OCI-M2 (cell line): Measurements from ENCODE around the gene TOMM20.

ENCODE experiments used
- DNase-seq: peaks from one replicate; lab custom pipeline; 2025; ENCODE audit not compliant: unreplicated experiment; lab: John Stamatoyannopoulos, UW

TOMM20 gene

DNA sequence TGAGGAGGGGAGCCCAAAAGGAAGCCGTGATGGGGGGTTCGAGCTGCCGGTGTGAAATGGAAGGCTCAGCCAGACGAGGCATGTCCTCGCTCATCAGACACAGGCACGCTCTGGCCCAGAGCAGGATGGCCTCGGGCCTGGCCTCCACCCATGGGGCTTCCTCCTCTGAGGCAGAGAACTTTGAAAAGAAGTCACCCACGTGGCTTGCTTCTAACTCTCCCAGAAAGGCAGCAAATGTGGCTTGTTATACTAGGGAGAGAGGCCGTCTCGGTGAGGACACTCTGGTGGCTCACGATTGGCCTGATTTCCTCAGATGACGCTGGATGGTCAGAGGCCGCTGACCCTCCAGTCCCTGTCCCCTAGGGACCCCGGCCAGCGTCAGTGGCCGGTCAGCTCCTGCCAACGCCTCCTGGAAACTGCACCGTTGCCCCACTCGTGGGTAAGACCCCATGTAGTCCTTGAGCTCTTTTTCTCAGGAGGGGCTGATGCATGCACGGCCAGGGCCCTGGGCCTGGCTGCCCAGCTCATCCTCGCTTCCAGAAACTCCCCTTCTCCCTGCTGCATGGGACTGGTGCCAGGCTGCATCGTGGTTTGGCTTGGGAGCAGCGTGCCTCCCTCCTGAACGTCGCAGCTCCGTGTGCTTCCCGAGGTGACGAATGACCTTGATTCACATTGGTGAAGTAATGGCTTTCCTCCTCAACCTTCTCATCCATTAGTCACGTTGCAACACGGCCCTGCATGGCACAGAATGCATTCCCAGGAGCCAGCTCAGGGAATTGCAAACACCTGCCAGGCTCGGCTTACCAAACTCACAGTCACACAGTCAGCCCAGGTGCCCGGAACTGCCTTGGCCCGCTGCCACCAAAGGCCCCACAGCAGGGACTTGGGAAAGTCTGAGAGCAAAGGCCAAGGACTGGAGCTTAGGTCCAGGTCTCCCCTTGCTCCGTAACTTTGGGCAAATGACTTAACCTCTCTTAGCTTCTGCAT is 58.8 kb downstream of the TOMM20 start:
- no peak for DNase-seq

DNA sequence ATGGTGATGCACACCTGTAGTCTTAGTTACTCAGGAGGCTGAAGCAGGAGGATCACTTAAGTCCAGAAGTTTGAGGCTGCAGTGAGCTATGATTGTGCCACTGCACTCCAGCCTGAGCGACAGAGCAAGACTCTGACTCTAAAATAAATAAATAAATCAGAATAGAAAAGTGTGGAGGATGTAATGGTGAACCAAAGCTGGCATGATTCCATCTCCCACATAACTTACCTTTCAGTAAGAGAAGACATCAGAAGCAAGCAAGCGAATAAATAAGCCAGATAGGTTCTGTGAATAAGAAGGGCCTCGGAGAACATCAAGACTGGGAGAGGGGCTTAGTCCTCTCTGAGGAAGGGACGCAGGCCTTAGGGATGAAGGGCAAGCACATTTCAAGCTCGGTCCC is 59.5 kb downstream of the TOMM20 start:
- DNase-seq, result no peak

DNA sequence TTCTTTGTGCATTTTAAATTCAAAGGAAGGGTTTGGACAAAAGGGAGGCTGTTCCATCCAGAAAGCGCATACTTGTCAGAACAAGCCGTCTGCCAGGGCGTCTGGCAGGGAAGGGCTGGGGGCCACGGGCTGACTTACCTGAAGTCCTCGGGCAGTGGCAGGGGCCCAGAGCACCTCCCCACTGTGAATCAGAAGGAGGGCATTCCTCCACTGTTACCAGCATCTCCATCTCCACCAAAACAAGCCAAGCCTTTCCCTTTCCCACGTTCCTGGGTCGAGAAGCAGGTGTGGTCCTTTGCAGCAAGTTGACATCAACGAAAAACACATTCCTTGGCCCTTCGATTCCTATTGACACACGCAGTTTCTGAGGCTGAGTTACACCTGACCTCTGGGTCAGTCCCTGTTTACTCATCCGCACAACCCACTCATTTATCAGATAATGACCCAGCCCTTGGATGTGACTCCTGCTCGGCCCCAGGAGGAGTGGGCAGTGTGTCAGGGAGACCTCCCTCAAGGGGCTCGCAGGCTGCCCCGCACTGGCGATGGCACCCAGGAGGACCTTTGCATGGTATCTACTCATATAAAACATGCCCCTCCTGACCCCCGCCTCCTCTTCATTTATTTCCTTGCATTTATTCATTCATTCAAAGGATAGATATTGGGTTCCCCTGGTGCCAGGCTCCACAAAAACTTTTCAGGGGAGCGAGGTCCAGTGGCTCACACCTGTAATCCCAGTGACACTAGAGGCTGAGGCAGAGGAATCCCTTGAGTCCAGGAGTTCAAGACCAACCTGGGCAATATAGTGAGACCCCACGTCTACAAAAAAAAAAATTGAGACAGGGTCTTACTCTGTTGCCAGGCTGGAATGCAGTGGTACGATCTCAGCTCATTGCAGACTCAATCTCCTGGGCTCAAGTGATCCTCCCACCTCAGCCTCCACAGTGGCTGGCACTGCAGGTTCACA is 60.2 kb downstream of the TOMM20 start:
- no peak for DNase-seq

DNA sequence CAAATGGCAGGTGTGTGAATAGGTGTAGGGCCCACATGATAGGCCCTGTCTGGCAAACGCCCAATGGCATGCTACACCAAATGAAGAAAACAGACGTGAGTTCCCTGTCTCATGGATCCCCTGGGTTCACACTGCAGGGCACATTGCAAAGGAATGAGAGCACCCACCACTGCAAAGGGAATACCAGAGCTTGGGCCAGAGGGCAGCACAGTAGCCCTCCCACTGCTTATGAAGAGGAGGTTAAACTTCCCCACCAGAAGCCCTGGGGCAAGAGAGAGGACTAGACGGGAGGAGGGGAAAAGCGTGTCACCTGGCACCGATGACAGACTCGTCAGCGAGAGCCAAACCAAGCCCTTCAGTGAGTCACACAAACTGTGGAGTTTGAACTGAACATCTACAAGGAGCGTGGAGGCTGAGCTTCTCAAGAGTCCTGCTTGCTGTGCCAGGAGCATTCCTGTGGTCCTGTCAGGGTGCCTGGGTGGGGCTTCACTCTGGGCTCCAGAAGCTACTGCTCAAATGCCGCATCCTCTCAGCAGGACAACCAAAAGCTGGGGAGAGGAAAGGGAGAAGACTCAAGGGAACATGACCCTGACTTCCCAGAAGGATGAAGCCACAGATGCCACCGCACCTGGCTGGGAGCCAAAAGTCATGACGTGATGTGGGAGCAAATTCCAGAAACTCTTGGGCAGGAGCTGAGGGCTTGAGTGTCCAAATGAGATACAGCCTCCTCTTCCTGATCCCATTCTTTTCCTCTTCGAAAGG is 61.1 kb downstream of the TOMM20 start:
- no peak for DNase-seq

DNA sequence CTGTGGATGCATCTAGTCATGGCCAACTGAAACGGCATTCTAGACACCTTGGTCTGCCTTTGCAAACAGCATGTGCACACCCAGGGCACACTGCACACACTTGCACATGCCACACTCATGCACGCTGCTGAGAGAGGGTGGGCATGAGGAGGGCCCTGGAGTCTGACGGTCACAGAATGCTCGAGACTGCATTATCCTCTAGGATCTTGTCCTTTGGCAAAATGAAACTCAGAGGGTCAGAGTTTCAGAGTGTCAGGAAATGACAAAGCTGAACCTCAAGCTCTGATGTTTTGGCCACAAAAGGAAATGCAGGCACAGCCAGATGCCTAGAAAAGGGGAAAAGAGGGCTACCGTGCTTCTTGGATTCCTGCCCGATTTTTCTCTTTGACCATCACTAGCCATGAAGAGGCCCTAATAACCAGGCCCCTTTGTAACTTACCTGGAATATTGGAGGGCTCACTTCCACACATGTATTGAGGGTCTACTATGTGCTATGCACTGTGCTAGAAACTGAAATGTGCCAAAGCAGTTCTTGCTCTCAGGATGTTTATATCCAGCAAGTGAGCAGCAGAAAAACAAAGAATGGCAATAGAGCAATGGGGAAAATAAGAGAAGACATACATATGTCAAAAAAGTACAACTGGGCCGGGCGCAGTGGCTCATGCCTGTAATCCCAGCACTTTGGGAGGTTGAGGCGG is 65.4 kb downstream of the TOMM20 start:
- no peak for DNase-seq

DNA sequence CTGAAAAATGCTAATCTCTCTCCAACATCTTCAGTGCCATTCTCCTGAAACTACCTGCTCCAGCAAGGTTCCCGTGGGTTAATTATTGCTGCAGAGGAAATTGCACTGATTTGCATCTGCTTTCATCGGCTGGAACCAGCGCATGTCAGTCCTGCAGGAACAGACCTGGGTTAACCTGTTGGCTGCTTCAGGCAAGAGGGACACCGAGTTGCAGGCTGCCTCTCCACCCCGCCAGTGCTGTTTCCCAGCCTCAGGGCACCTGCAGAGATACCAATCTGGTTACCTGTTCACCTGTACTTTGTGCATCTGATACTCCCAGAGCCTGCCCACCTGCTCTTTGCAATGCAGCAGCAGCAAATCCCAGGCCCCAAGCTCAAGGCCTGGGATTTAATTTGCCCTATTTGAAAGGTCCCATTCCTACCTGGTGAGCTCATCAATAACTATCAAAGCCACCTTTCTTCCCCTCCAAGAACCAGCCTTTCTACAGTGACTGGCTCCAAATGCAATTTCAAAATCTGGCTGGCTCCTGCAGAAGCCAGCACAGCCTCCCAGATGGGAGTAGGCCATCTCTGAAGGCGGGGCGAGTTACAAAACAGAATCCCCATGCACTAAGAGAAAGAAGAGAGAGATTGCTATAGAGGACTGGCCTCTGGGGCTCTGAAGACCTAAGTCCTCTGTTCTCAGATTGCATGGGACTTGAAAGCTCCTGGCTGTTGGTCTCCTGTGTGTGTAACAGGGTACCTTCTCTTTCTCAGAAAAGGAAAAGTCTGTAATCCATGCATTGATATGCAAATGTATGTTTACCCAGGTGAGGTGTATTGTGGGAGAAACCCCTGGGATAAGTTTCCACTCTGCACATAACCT is 67.8 kb downstream of the TOMM20 start:
- DNase-seq, result no peak
